Nephron (organoid): ENCODE data around the gene SESN2.
A peak's percentile ranks its signal among the peaks of the same experiment; 100 is the strongest.

Experiments
- H3K27ac Mint-ChIP-seq, 3 experiments: 2 replicates each; pipeline ENCODE4 v1.8.0; 2020; ENCODE audit warnings: mixed read lengths in 3 of 3, mild to moderate bottlenecking in 2 of 3, moderate library complexity in 1 of 3
- H3K27me3 Mint-ChIP-seq: 2 replicates; pipeline ENCODE4 v1.8.0; 2021; ENCODE audit warnings: low read depth, mild to moderate bottlenecking, moderate library complexity, mixed read lengths
- H3K36me3 Mint-ChIP-seq: 2 replicates; pipeline ENCODE4 v1.8.0; 2020; ENCODE audit warnings: low read depth, mixed read lengths
- H3K4me1 Mint-ChIP-seq: 2 replicates; pipeline ENCODE4 v1.8.0; 2020; ENCODE audit warnings: mixed read lengths
- H3K4me3 Mint-ChIP-seq, 3 experiments: 2 replicates each; pipeline ENCODE4 v1.8.0; 2020; ENCODE audit warnings: mild to moderate bottlenecking in 3 of 3, mixed read lengths in 3 of 3, moderate library complexity in 2 of 3
- H3K9me3 Mint-ChIP-seq: 2 replicates; pipeline ENCODE4 v1.8.0; 2020; ENCODE audit warnings: mixed read lengths
- TF ChIP-seq, protein P1 (sequence below), 3 experiments: fragments of 200-600 bp; sonication (generic); IDR thresholded peaks; one replicate each; pipeline ENCODE4 v1.5.0; 2021; ENCODE audit warnings: antibody characterized with exemption in 3 of 3; ENCODE audit not compliant: unreplicated experiment in 3 of 3

Gene SESN2

DNA sequence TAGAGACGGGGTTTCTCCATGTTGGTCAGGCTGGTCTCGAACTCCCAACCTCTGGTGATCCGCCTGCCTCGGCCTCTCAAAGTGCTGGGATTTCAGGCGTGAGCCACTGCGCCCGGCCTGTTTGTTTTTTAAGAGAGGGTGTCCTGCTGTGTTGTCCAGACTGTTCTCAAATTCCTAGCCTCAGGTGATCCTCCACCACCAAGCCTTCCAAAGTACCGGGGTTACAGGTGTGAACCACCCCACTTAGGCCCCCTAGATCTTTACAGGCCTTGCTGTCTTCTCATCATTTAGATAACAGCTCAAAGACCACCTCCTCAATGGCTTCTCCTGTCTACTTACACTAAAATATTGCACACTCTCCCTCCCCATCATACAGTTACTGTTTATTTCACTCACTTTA lies 6.3 kb downstream of the SESN2 start:
- H3K27me3 Mint-ChIP-seq = peaks cover 5% of the 10 kb centered on the region
- TF ChIP-seq, protein P1, sequence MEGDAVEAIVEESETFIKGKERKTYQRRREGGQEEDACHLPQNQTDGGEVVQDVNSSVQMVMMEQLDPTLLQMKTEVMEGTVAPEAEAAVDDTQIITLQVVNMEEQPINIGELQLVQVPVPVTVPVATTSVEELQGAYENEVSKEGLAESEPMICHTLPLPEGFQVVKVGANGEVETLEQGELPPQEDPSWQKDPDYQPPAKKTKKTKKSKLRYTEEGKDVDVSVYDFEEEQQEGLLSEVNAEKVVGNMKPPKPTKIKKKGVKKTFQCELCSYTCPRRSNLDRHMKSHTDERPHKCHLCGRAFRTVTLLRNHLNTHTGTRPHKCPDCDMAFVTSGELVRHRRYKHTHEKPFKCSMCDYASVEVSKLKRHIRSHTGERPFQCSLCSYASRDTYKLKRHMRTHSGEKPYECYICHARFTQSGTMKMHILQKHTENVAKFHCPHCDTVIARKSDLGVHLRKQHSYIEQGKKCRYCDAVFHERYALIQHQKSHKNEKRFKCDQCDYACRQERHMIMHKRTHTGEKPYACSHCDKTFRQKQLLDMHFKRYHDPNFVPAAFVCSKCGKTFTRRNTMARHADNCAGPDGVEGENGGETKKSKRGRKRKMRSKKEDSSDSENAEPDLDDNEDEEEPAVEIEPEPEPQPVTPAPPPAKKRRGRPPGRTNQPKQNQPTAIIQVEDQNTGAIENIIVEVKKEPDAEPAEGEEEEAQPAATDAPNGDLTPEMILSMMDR (IDR thresholded peaks at IDR 0.05; ENCODE audit: unreplicated experiment in 3 of 3) = no peak
- peaks cover 35% of the 10 kb centered on the region for H3K4me1 Mint-ChIP-seq
- H3K36me3 Mint-ChIP-seq = peaks cover 8% of the 10 kb centered on the region
- H3K9me3 Mint-ChIP-seq = no peaks in the 10 kb centered on the region
- H3K4me3 Mint-ChIP-seq = peak overlapping the region; percentile 6 to 51 (median 19)
- H3K27ac Mint-ChIP-seq = peak overlapping the region; percentile 62 to 80 (median 79)

DNA sequence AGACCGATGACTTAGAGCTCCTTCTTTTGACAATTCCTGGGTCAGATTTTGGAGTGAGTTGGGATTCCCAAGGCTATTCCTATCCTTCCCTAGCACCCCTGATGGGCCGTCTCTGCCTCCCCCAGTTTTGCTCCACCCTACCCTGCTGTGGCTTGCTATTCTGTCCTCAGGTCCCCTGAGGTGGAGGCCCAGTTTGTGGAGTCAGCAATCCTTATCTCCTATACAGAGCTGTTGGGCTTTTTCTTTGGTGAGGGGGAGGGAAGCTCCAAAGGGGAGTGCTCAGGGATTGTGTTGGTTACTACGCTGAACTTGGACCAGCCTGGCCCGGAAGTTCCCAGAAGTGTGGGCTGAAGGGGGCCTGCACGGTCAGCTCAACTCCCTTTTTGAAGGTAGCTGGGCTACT lies 7.6 kb downstream of the SESN2 start:
- peaks cover 5% of the 10 kb centered on the region for H3K27me3 Mint-ChIP-seq
- H3K9me3 Mint-ChIP-seq = no peaks in the 10 kb centered on the region
- TF ChIP-seq, protein P1 (IDR thresholded peaks at IDR 0.05; ENCODE audit: unreplicated experiment in 3 of 3) = no peak
- peak overlapping the region in 2 of 3 experiments; percentile 35 to 51 for H3K4me3 Mint-ChIP-seq
- peaks cover 8% of the 10 kb centered on the region for H3K36me3 Mint-ChIP-seq
- H3K4me1 Mint-ChIP-seq = peaks cover 26% of the 10 kb centered on the region
- H3K27ac Mint-ChIP-seq = peak overlapping the region; percentile 79 to 94 (median 89)

DNA sequence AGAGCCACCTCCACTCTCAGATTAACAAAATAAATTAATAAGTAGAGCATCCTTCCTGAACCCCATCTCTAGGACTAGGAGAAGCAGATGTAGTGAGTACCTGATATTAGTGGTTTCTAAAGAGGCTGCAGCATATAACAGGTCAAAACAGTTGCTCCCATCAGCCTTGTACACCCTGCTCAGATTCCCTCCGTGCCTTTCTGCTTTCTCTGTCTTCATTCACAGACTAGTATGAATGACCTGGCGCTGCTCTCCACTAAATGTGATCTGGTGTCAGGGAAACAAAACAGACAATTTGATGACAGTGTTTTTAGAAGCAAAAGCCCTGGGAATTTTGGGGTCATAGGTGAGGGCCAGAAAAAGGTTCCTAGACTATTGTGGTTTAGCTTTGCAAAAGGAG lies 8.3 kb downstream of the SESN2 start:
- H3K4me1 Mint-ChIP-seq = peaks cover 26% of the 10 kb centered on the region
- H3K27ac Mint-ChIP-seq = peak overlapping the region; percentile 26 to 77 (median 42)
- H3K4me3 Mint-ChIP-seq = no peak overlapping the region
- peaks cover 4% of the 10 kb centered on the region for H3K27me3 Mint-ChIP-seq
- H3K9me3 Mint-ChIP-seq = no peaks in the 10 kb centered on the region
- TF ChIP-seq, protein P1 (IDR thresholded peaks at IDR 0.05; ENCODE audit: unreplicated experiment in 3 of 3) = no peak
- peaks cover 11% of the 10 kb centered on the region for H3K36me3 Mint-ChIP-seq

DNA sequence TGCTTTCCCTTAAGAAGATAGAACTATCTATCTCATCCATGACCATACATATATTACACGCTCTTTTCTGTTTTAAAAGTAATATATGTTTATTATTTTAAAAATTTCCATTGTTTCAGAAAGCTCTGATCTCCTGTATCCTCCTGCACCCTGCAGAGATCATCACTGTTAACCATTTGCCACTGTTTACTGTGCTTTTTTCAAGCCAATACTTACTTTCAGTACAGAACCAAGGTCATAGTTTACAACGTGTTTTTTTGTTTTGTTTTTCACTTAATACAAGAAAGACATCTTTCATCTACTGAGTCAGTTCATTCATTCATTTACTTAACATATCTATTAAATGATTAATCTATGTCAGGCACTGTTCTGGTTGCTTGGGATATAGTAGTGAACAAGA lies 10.2 kb downstream of the SESN2 start:
- Mint-ChIP-seq H3K27me3 (no peaks in the 10 kb centered on the region), H3K4me1 (peaks cover 21% of the 10 kb centered on the region), H3K4me3 (no peak overlapping the region), H3K27ac (no peak overlapping the region), H3K9me3 (no peaks in the 10 kb centered on the region), H3K36me3 (peaks cover 26% of the 10 kb centered on the region)
- TF ChIP-seq, protein P1 (IDR thresholded peaks at IDR 0.05; ENCODE audit: unreplicated experiment in 3 of 3) = no peak

DNA sequence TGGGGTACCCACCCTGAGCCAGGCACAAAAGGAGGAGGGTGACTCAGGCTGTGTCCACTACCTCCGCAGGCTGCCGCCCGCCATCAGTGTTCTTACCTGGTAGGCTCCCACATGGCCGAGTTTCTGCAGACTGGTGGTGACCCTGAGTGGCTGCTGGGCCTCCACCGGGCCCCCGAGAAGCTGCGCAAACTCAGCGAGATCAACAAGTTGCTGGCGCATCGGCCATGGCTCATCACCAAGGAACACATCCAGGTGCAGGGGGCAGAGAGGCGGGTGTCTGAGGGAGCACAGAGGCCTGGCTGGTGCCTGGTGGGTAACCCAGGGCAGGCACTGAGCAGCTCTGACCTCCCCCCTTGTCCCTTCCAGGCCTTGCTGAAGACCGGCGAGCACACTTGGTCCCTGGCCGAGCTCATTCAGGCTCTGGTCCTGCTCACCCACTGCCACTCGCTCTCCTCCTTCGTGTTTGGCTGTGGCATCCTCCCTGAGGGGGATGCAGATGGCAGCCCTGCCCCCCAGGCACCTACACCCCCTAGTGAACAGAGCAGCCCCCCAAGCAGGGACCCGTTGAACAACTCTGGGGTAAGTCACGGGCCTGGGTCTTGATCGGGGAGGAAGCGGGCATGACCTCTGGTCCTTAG lies 13.0 kb downstream of the SESN2 start:
- no peak overlapping the region for H3K27ac Mint-ChIP-seq

More for the DNA sequence above, 13.0 kb downstream of the SESN2 start:
- no peaks in the 10 kb centered on the region for H3K9me3 Mint-ChIP-seq
- peaks cover 6% of the 10 kb centered on the region for H3K4me1 Mint-ChIP-seq
- peaks cover 35% of the 10 kb centered on the region for H3K36me3 Mint-ChIP-seq
- H3K4me3 Mint-ChIP-seq = no peak overlapping the region
- TF ChIP-seq, protein P1 (IDR thresholded peaks at IDR 0.05; ENCODE audit: unreplicated experiment in 3 of 3) = no peak
- H3K27me3 Mint-ChIP-seq = no peaks in the 10 kb centered on the region
